ENCODE results near the gene RPEL1.

GRCh38 chr10:103197174-103197573 is 48.5 kb upstream of the RPEL1 start:
- TF ChIP-seq CTCF (IDR thresholded peaks at IDR 0.05; ENCODE audit: insufficient read depth, low read length) (no peak), POLR2AphosphoS5 (IDR thresholded peaks at IDR 0.05; ENCODE audit: low read depth) (peak; percentile 52; the same call in 1 of the 2 replicates), SPI1 (IDR thresholded peaks at IDR 0.05; ENCODE audit: borderline replicate concordance, low read depth) (no peak), REST (IDR thresholded peaks at IDR 0.05; ENCODE audit: insufficient replicate concordance, low read depth) (no peak), GABPA (IDR thresholded peaks at IDR 0.05; ENCODE audit: low read depth) (no peak)

Data from HL-60 (cell line).